ENCODE data around the gene MED29. TPM values are rescaled to one million over a fixed set of nuclear protein-coding genes. Genes with fewer than 3 reads are reported as not detected.

Gene MED29
- total RNA-seq, 4 donors from 2014 or later, result 25.5 to 48.1 (median 37.7) TPM

- intact Hi-C loops (cut with DNase I; ENCODE audit: low total_unique reads) (loop anchor here (10.0 kb wide), 5 partner anchors 565 to 1025 kb away; partner anchors contain the start of genes AKT2, ECH1, PSMD8 and SERTAD1), in situ Hi-C loops (cut with MboI; ENCODE audit: low sequenced_read_pairs in 4 of 4) (loop anchor here in 1 of 4 donors (10.0 kb wide), 1 partner anchor 55 kb away; the partner anchor contains the start of gene SAMD4B)
- DNase-seq, result no peak
- Histone ChIP-seq H3K27ac (peak overlapping the region; percentile 90 to 100 (median 98)), H3K4me1 (peaks cover 35 to 36% of the 10 kb centered on the region in 2 donors), H3K9me3 (no peaks in the 10 kb centered on the region), H3K27me3 (no peaks in the 10 kb centered on the region), H3K4me3 (no peak overlapping the region), H3K36me3 (peaks cover 0 to 8% of the 10 kb centered on the region in 2 donors)
- TF ChIP-seq CTCF (IDR thresholded peaks at IDR 0.05 in 4 of 5, conservative IDR thresholded peaks at IDR 0.05 in 1 of 5) (no peak), POLR2A (IDR thresholded peaks at IDR 0.05) (no peak)
- ATAC-seq, result no peak
Observed at GRCh38 chr19:39399668-39400050, 8.5 kb downstream of the MED29 start.

DNA sequence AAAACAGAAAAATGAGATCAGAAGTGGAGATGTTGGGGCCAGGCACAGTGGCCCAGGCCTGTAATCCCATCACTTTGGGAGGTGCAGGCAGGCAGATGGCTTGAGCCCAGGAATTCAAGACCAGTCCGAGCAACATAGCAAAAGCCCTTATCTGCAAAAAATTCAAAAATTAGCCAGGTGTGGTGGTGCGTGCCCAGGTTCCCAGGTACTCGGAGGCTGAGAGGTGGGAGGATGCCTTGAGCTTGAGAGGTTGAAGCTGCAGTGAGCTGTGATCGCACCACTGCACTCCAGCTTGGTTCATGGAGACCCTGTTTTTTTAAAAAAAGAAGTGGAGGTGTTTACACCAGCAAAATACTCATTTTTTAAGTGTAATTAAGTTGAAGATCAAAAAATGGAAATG, 8.9 kb downstream of the MED29 start:
- peaks cover 38 to 39% of the 10 kb centered on the region in 2 donors for H3K4me1 ChIP-seq
- ATAC-seq, result no peak
- intact Hi-C loops (cut with DNase I; ENCODE audit: low total_unique reads), result loop anchor here (10.0 kb wide), 5 partner anchors 565 to 1025 kb away; partner anchors contain the start of genes AKT2, ECH1, PSMD8 and SERTAD1
- TF ChIP-seq POLR2A (IDR thresholded peaks at IDR 0.05), result no peak
- TF ChIP-seq CTCF (IDR thresholded peaks at IDR 0.05 in 4 of 5, conservative IDR thresholded peaks at IDR 0.05 in 1 of 5), result no peak
- H3K27me3 ChIP-seq, result no peaks in the 10 kb centered on the region
- no peaks in the 10 kb centered on the region for H3K9me3 ChIP-seq
- H3K4me3 ChIP-seq, result no peak overlapping the region
- in situ Hi-C loops (cut with MboI; ENCODE audit: low sequenced_read_pairs in 4 of 4), result no loop called here
- no peak for DNase-seq
- H3K36me3 ChIP-seq, result peaks cover 0 to 4% of the 10 kb centered on the region in 2 donors
- peak overlapping the region; percentile 90 to 100 (median 98) for H3K27ac ChIP-seq

GRCh38 chr19:39401070-39401548, 9.9 kb downstream of the MED29 start:
- no peak for DNase-seq

GRCh38 chr19:39401549-39402345, 10.6 kb downstream of the MED29 start:
- ATAC-seq, result peak; percentile 4 to 13
- intact Hi-C loops (cut with DNase I; ENCODE audit: low total_unique reads) (loop anchor here (1.0 to 10.0 kb wide), 7 partner anchors 10 to 1027 kb away; partner anchors contain the start of genes AKT2, ECH1, PSMD8 and SERTAD1), in situ Hi-C loops (cut with MboI; ENCODE audit: low sequenced_read_pairs in 4 of 4) (no loop called here)
- Histone ChIP-seq H3K4me3 (peak overlapping the region in 2 of 4 donors; percentile 74 to 79), H3K36me3 (no peaks in the 10 kb centered on the region), H3K27me3 (no peaks in the 10 kb centered on the region), H3K4me1 (peaks cover 44 to 51% of the 10 kb centered on the region in 2 donors), H3K9me3 (no peaks in the 10 kb centered on the region), H3K27ac (peak overlapping the region; percentile 98 to 100 (median 100))
- TF ChIP-seq POLR2A (IDR thresholded peaks at IDR 0.05) (peak; percentile 2 to 18), CTCF (IDR thresholded peaks at IDR 0.05 in 4 of 5, conservative IDR thresholded peaks at IDR 0.05 in 1 of 5) (no peak)
- peak; percentile 19 to 64 for DNase-seq

More at GRCh38 chr19:39401070-39401548, 9.9 kb downstream of the MED29 start:
- Histone ChIP-seq H3K36me3 (no peaks in the 10 kb centered on the region), H3K4me1 (peaks cover 44 to 50% of the 10 kb centered on the region in 2 donors), H3K4me3 (no peak overlapping the region), H3K9me3 (no peaks in the 10 kb centered on the region), H3K27ac (peak overlapping the region; percentile 98 to 100 (median 100)), H3K27me3 (no peaks in the 10 kb centered on the region)
- no peak for ATAC-seq
- in situ Hi-C loops (cut with MboI; ENCODE audit: low sequenced_read_pairs in 4 of 4), result no loop called here
- TF ChIP-seq POLR2A (IDR thresholded peaks at IDR 0.05) (no peak), CTCF (IDR thresholded peaks at IDR 0.05 in 4 of 5, conservative IDR thresholded peaks at IDR 0.05 in 1 of 5) (no peak)
- intact Hi-C loops (cut with DNase I; ENCODE audit: low total_unique reads), result loop anchor here (10.0 kb wide), 5 partner anchors 566 to 1026 kb away; partner anchors contain the start of genes AKT2, ECH1, PSMD8 and SERTAD1

Measured in gastrocnemius medialis (tissue), 4 donors.